Nephron progenitor cell (in vitro differentiated cells): Measurements from ENCODE around the gene ADORA1.

Experiments used
- DNase-seq: peaks from one replicate; pipeline ENCODE4 v3.0.0; 2021
- H3K27ac Mint-ChIP-seq: 2 replicates; pipeline ENCODE4 v1.8.0; 2021; ENCODE audit warnings: mild to moderate bottlenecking, moderate library complexity, mixed read lengths
- H3K27me3 Mint-ChIP-seq: 2 replicates; pipeline ENCODE4 v1.8.0; 2021; ENCODE audit warnings: mild to moderate bottlenecking, low read depth, mixed read lengths; ENCODE audit not compliant: poor library complexity
- H3K36me3 Mint-ChIP-seq: 2 replicates; pipeline ENCODE4 v1.8.0; 2021; ENCODE audit warnings: low read depth, mixed read lengths
- H3K4me1 Mint-ChIP-seq: 2 replicates; pipeline ENCODE4 v1.8.0; 2021; ENCODE audit warnings: mixed read lengths
- H3K4me3 Mint-ChIP-seq: 2 replicates; pipeline ENCODE4 v1.8.0; 2021; ENCODE audit warnings: mild to moderate bottlenecking, moderate library complexity, mixed read lengths
- H3K9me3 Mint-ChIP-seq: 2 replicates; pipeline ENCODE4 v1.8.0; 2021; ENCODE audit warnings: mild to moderate bottlenecking, moderate library complexity, mixed read lengths
- TF ChIP-seq, protein P1 (sequence below): fragments of 200-600 bp; sonication (generic); IDR thresholded peaks from 2 replicates; pipeline ENCODE4 v1.5.0; 2021; ENCODE audit warnings: antibody characterized with exemption

The ADORA1 gene

GRCh38 chr1:203131548-203132200, 4.1 kb downstream of the ADORA1 start:
- no peaks in the 10 kb centered on the region for H3K36me3 Mint-ChIP-seq
- H3K4me1 Mint-ChIP-seq, result peaks cover 21% of the 10 kb centered on the region
- TF ChIP-seq, protein P1, sequence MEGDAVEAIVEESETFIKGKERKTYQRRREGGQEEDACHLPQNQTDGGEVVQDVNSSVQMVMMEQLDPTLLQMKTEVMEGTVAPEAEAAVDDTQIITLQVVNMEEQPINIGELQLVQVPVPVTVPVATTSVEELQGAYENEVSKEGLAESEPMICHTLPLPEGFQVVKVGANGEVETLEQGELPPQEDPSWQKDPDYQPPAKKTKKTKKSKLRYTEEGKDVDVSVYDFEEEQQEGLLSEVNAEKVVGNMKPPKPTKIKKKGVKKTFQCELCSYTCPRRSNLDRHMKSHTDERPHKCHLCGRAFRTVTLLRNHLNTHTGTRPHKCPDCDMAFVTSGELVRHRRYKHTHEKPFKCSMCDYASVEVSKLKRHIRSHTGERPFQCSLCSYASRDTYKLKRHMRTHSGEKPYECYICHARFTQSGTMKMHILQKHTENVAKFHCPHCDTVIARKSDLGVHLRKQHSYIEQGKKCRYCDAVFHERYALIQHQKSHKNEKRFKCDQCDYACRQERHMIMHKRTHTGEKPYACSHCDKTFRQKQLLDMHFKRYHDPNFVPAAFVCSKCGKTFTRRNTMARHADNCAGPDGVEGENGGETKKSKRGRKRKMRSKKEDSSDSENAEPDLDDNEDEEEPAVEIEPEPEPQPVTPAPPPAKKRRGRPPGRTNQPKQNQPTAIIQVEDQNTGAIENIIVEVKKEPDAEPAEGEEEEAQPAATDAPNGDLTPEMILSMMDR, result no peak
- H3K4me3 Mint-ChIP-seq, result no peak overlapping the region
- H3K9me3 Mint-ChIP-seq, result no peaks in the 10 kb centered on the region
- no peak overlapping the region for H3K27ac Mint-ChIP-seq
- peaks cover 46% of the 10 kb centered on the region for H3K27me3 Mint-ChIP-seq
- no peak for DNase-seq

DNA sequence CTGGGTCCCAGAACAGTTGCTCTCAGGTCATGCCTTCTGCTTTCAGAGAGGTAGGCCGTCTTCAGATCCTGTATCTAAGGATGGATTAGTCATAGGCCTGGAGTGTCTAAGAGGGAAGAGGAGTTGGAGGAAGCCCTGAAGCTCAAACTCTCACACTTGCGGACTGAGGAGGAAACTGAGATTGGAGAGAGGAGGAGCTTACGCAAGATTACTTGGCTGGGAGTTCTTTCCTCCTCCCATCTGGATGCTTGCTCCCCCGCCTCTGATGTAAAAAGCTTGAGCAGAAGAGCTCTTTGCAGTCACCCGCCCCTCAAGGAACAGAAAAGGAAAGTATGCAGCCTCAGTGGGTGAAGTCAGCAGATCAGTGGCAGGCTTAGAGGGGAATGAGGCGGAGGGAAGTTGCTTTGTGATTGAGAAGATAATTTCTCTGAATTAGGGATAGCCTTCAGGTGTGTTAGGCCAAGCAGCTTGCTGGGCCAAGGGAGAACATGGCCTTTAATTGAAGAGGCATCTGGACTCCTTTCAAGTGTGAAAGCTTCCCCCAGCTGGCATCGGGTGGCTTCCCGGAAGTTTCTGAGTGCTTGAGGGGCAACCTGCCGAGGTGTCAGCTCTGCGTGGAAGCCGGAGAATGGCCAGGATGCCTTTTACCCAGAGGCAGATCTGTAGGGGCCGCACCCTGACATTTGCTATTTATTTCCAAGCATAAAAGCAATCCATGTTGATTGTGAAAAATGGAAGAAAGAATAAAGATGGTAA, 6.6 kb downstream of the ADORA1 start:
- TF ChIP-seq, protein P1, result no peak
- Mint-ChIP-seq H3K27ac (no peak overlapping the region), H3K4me1 (peaks cover 8% of the 10 kb centered on the region), H3K9me3 (no peaks in the 10 kb centered on the region), H3K36me3 (no peaks in the 10 kb centered on the region), H3K27me3 (peaks cover 21% of the 10 kb centered on the region), H3K4me3 (no peak overlapping the region)
- no peak for DNase-seq

DNA sequence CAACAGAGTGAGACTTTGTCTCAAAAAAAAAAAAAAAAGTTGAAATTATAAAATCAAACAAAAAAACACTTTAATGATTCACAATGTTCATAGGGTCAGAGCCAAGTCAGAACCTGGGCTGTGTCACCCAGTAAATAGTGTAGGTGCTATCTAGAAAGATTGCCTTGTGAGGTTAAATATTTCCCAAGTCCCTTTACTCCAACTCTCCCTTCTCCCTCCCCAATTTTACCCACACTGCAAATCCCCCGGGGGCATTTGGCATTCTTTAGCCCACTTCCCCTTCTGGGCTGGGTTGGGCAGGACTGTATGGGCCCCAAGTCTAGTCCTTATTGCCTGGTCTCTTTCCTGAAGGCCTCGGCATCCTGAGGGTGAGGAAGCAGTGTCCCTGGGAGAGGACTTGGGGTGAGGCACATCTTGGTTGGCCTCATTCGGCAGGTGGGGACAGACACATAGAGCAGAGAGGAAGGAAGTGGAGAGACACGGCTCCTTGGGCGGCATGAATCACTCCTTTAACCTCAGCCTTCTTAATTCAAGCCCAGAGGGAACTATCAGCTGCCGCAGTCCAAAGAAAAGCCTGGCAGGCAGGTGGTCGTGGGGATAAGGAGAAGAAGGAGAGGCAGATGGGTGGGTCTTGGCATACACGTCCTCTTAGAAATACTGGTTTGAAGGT, 8.2 kb downstream of the ADORA1 start:
- no peak for DNase-seq
- TF ChIP-seq, protein P1, result no peak
- Mint-ChIP-seq H3K27me3 (peaks cover 9% of the 10 kb centered on the region), H3K9me3 (no peaks in the 10 kb centered on the region), H3K4me3 (no peak overlapping the region), H3K36me3 (no peaks in the 10 kb centered on the region), H3K4me1 (peaks cover 8% of the 10 kb centered on the region), H3K27ac (no peak overlapping the region)

DNA sequence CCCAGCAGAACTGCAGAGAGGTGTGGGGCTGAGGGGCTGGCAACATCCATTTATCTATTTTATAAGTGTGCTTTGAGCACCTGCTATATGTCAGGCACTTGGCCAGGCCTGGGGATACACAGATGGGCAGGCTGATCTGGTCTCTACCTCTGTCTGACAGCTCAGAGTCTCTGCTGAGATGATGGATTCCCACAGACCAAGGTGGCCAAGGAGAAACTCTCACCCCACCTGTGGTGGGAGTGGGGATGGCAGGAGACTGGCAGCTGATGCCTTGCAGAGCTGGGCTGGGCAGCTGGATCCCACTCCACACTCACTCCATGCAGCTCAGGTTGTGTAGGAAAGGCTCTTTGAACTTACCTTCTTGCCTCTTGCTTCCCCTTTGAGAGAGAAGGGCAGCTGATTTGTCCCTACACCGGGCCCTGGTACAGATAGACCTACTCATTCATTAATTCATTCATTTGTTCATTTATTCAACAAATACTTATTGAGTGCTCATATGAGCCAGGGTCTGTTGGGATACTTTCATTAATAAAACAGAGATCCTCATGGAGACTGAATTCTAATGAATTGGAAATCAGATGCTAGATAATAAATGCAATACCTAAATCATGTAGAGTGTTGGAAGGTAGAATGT, 9.0 kb downstream of the ADORA1 start:
- no peak for DNase-seq
- TF ChIP-seq, protein P1, result no peak
- Mint-ChIP-seq H3K4me3 (no peak overlapping the region), H3K9me3 (no peaks in the 10 kb centered on the region), H3K27me3 (peaks cover 9% of the 10 kb centered on the region), H3K36me3 (no peaks in the 10 kb centered on the region), H3K27ac (no peak overlapping the region), H3K4me1 (peaks cover 8% of the 10 kb centered on the region)

GRCh38 chr1:203137324-203137723, 9.8 kb downstream of the ADORA1 start:
- TF ChIP-seq, protein P1, result no peak
- Mint-ChIP-seq H3K36me3 (no peaks in the 10 kb centered on the region), H3K4me3 (no peak overlapping the region), H3K27me3 (peaks cover 9% of the 10 kb centered on the region), H3K27ac (no peak overlapping the region), H3K4me1 (peaks cover 8% of the 10 kb centered on the region), H3K9me3 (no peaks in the 10 kb centered on the region)
- no peak for DNase-seq
